ENCODE data around the gene ARFRP1.
"Not testable (repeated sequence)": the region's sequence is repeated elsewhere in the genome, so short reads cannot be mapped to it uniquely, and the experiment has no call there.

Gene ARFRP1

GRCh38 chr20:63734111-63734945 lies 26.6 kb upstream of the ARFRP1 start:
- TF ChIP-seq CTCF (conservative IDR thresholded peaks at IDR 0.05; ENCODE audit: low read length) = no peak
- H3K4me3 ChIP-seq (ENCODE audit: low read length) = no peak overlapping the region
- no peak for DNase-seq (ENCODE audit: low read depth)

GRCh38 chr20:63733579-63734081 lies 25.9 kb upstream of the ARFRP1 start:
- no peak overlapping the region for H3K4me3 ChIP-seq (ENCODE audit: low read length)
- no peak for TF ChIP-seq CTCF (conservative IDR thresholded peaks at IDR 0.05; ENCODE audit: low read length)
- no peak for DNase-seq (ENCODE audit: low read depth)

GRCh38 chr20:63733117-63733516 lies 25.3 kb upstream of the ARFRP1 start:
- no peak overlapping the region for H3K4me3 ChIP-seq (ENCODE audit: low read length)
- no peak for DNase-seq (ENCODE audit: low read depth)
- TF ChIP-seq CTCF (conservative IDR thresholded peaks at IDR 0.05; ENCODE audit: low read length) = no peak

GRCh38 chr20:63732118-63733095 lies 24.6 kb upstream of the ARFRP1 start:
- H3K4me3 ChIP-seq (ENCODE audit: low read length) = no peak overlapping the region
- no peak for TF ChIP-seq CTCF (conservative IDR thresholded peaks at IDR 0.05; ENCODE audit: low read length)
- DNase-seq (ENCODE audit: low read depth) = no peak

- no peak for TF ChIP-seq CTCF (conservative IDR thresholded peaks at IDR 0.05; ENCODE audit: low read length)
- no peak for DNase-seq (ENCODE audit: low read depth)
- no peak overlapping the region for H3K4me3 ChIP-seq (ENCODE audit: low read length)
These were observed 23.6 kb upstream of the ARFRP1 start for GRCh38 chr20:63731410-63731809.

GRCh38 chr20:63730189-63730733 lies 22.5 kb upstream of the ARFRP1 start:
- not testable (repeated sequence) for DNase-seq (ENCODE audit: low read depth); H3K4me3 ChIP-seq (ENCODE audit: low read length)

- not testable (repeated sequence) for H3K4me3 ChIP-seq (ENCODE audit: low read length); DNase-seq (ENCODE audit: low read depth)
These were observed 15.3 kb upstream of the ARFRP1 start for GRCh38 chr20:63722967-63723622.

Measured in AG10803 (cell line).